Karpas-422 (cell line): ENCODE measurements around the gene SPDYE2B. TPM values are rescaled to one million over a fixed set of nuclear protein-coding genes. Genes with fewer than 3 reads are reported as not detected.
A peak's percentile ranks its signal among the peaks of the same experiment; 100 is the strongest.
"Not testable (repeated sequence)": the region's sequence is repeated elsewhere in the genome, so short reads cannot be mapped to it uniquely, and the experiment has no call there.

Experiments
- DNase-seq: peaks from one replicate; pipeline ENCODE4 v3.0.0-alpha.2; 2015
- H2AFZ ChIP-seq: fragments of 200-600 bp; sonication (generic); 2 replicates; pipeline ENCODE4 v1.6.1; 2014; ENCODE audit warnings: antibody characterized with exemption, low read length, mixed read lengths
- H3K27ac ChIP-seq: fragments of 200-600 bp; sonication (generic); 2 replicates; pipeline ENCODE4 v1.5.1; 2014; ENCODE audit warnings: mild to moderate bottlenecking, low read length, moderate library complexity
- H3K27me3 ChIP-seq: fragments of 200-600 bp; sonication (generic); 2 replicates; pipeline ENCODE4 v1.6.1; 2014; ENCODE audit warnings: low read length, mixed read lengths
- H3K36me3 ChIP-seq: fragments of 200-600 bp; sonication (generic); 2 replicates; pipeline ENCODE4 v1.6.1; 2014; ENCODE audit warnings: low read length, mixed read lengths; ENCODE audit not compliant: insufficient read depth
- H3K4me1 ChIP-seq: fragments of 200-600 bp; sonication (generic); 2 replicates; pipeline ENCODE4 v1.6.1; 2014; ENCODE audit warnings: mild to moderate bottlenecking, low read length, mixed read lengths
- H3K4me2 ChIP-seq: fragments of 200-600 bp; sonication (generic); 2 replicates; pipeline ENCODE4 v1.6.1; 2014; ENCODE audit warnings: low read length, low read depth, mild to moderate bottlenecking; ENCODE audit not compliant: poor library complexity, severe bottlenecking
- H3K4me3 ChIP-seq: fragments of 200-600 bp; sonication (generic); 2 replicates; pipeline ENCODE4 v1.5.1; 2014; ENCODE audit warnings: mild to moderate bottlenecking, antibody characterized with exemption, low read length, mixed read lengths
- H3K79me2 ChIP-seq: fragments of 200-600 bp; sonication (generic); 2 replicates; pipeline ENCODE4 v1.6.1; 2014; ENCODE audit warnings: mild to moderate bottlenecking, low read length, mixed read lengths
- H3K9ac ChIP-seq: fragments of 200-600 bp; sonication (generic); 2 replicates; pipeline ENCODE4 v1.6.0; 2014; ENCODE audit warnings: low read length
- H3K9me2 ChIP-seq: fragments of 200-600 bp; sonication (generic), shearing (Covaris generic); replicated peaks from 2 replicates; pipeline ENCODE4 v1.6.0; 2014; ENCODE audit warnings: mild to moderate bottlenecking, low read length, moderate library complexity; ENCODE audit not compliant: insufficient read depth
- H3K9me3 ChIP-seq: fragments of 300-700, 200-600 bp; sonication (generic); 2 replicates; pipeline ENCODE4 v1.6.1; 2014; ENCODE audit warnings: low read length, mixed read lengths
- H4K20me1 ChIP-seq: fragments of 200-600 bp; sonication (generic); 2 replicates; pipeline ENCODE4 v1.6.1; 2014; ENCODE audit warnings: mild to moderate bottlenecking, antibody characterized with exemption, low read length, low read depth; ENCODE audit not compliant: insufficient read depth
- total RNA-seq: library from RNA; depleted of rRNA; stranded (reverse); fragments of >200 nt; shearing (Covaris generic); gene quantifications from 2 replicates; pipeline ENCODE4 v1.2.3, GENCODE V29; 2014; ENCODE audit warnings: low replicate concordance

Gene SPDYE2B
- total RNA-seq, 1 experiment from 2014 or later = not detected

DNA sequence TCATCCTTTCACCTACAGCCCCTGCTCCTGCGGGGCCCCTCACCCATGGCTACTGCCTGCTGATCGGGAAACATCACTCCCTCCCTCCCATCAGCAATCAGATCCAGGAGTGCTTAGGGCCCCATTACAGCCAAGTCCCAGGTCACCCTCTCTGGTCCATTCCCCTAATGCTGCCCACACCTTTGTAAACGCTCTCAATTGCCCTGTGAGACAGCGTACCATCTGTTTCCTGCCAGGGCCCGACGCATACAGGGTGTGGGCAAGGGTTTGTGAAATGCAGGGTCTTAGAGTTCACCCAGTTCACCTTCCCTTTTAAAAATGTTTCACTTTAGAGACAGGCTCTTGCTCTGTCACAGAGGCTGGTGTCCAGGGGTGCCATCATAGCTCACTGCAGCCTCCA lies 15.8 kb upstream of the SPDYE2B start:
- not testable (repeated sequence) for H3K9ac ChIP-seq, H3K9me2 ChIP-seq, H4K20me1 ChIP-seq, H3K36me3 ChIP-seq, H3K79me2 ChIP-seq, H2AFZ ChIP-seq, H3K4me3 ChIP-seq, DNase-seq, H3K9me3 ChIP-seq, H3K27ac ChIP-seq, H3K27me3 ChIP-seq, H3K4me2 ChIP-seq, H3K4me1 ChIP-seq

GRCh38 chr7:102635354-102635753 lies 14.8 kb upstream of the SPDYE2B start:
- not testable (repeated sequence) for H3K4me1 ChIP-seq, DNase-seq, H3K79me2 ChIP-seq, H4K20me1 ChIP-seq, H3K27me3 ChIP-seq, H3K4me3 ChIP-seq, H3K4me2 ChIP-seq, H3K9me2 ChIP-seq, H3K9ac ChIP-seq, H2AFZ ChIP-seq, H3K27ac ChIP-seq, H3K36me3 ChIP-seq, H3K9me3 ChIP-seq

GRCh38 chr7:102636956-102637355 lies 13.2 kb upstream of the SPDYE2B start:
- not testable (repeated sequence) for H2AFZ ChIP-seq, H3K4me2 ChIP-seq, H3K4me1 ChIP-seq, H3K79me2 ChIP-seq, H3K9ac ChIP-seq, H3K36me3 ChIP-seq, H3K27ac ChIP-seq, H4K20me1 ChIP-seq, H3K9me3 ChIP-seq, DNase-seq, H3K4me3 ChIP-seq, H3K9me2 ChIP-seq, H3K27me3 ChIP-seq

DNA sequence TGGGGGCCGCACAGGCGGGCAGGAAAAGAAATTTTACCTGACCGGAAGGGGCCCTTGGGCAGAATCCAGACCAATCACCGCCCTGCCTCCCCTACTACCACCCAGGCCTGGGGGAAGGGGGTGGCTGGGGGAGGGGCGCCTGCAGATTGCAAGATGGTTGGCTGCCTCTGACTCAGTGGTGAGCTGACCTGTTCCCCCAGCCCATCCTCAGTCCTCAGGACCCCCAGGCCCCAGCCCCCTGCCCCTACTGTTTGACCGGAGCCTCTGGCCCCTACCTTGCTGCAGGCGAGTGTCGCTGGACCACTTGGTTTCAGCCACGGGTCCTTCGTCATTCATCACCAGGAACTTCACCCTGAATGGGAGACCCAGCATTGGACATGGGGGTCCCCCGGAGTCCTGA lies 11.3 kb upstream of the SPDYE2B start:
- not testable (repeated sequence) for H3K9me2 ChIP-seq, H3K27ac ChIP-seq, H3K9me3 ChIP-seq, H4K20me1 ChIP-seq, H3K27me3 ChIP-seq, H2AFZ ChIP-seq, H3K4me2 ChIP-seq, H3K79me2 ChIP-seq, H3K4me3 ChIP-seq, H3K36me3 ChIP-seq, H3K9ac ChIP-seq, H3K4me1 ChIP-seq
- peak; percentile 34 for DNase-seq

DNA sequence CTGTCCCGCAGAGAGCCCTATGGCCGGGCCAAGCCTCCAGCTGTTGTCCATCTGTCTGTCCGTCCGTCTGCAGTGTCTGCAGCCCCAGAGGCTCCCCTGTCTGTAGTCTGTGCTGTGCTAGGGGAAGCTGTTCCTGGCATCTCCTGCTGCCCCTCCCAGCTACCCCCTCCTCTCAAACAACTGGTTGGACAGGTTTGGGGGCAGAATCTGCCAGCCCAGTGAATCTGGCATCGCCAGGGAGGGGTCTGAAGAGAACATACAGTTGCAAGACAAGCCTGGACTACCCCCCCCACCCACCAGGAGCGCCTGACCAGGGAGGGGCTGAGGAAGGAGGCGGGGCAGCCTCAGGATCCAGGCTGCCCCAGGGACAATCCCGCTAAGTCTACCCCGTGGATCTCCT lies 7.4 kb upstream of the SPDYE2B start, which contains the start of gene UPK3BL1:
TSS of gene UPK3BL1 (minus strand) at position 101 of the 400 bp plus-strand sequence. CDS start at position 51, 50 bp downstream.
- not testable (repeated sequence) for H3K4me2 ChIP-seq, H3K4me1 ChIP-seq, H3K79me2 ChIP-seq, H3K9me2 ChIP-seq, H3K27me3 ChIP-seq, H3K4me3 ChIP-seq, H3K27ac ChIP-seq, H3K9ac ChIP-seq, H2AFZ ChIP-seq, H4K20me1 ChIP-seq, H3K36me3 ChIP-seq, H3K9me3 ChIP-seq, DNase-seq

GRCh38 chr7:102643404-102643803 lies 6.7 kb upstream of the SPDYE2B start:
- H3K27me3 ChIP-seq, H3K79me2 ChIP-seq, H3K4me1 ChIP-seq, H2AFZ ChIP-seq, H3K27ac ChIP-seq, DNase-seq, H3K4me2 ChIP-seq, H3K9ac ChIP-seq, H3K4me3 ChIP-seq, H3K36me3 ChIP-seq, H4K20me1 ChIP-seq, H3K9me3 ChIP-seq, H3K9me2 ChIP-seq: not testable (repeated sequence)

DNA sequence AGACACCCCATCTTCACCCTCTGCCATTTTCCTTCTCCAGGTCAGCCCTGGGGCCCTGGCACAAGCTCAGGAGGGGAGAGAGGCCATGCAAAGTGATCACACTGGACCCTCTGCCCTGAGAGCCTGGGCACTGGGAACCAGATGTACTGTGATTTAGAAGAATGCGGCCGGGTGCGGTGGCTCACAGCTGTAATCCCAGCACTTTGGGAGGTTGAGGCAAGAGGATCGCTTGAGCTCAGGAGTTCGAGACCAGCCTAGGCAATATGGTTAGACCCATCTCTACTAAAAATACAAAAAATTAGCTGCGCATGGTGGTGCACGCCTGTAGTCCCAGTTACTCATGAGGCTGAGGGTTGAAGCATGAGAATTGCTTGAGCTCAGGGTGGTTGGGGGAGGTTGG lies 2.3 kb upstream of the SPDYE2B start:
- not testable (repeated sequence) for H3K79me2 ChIP-seq, H3K9me2 ChIP-seq, DNase-seq

GRCh38 chr7:102664765-102665164 lies 14.6 kb downstream of the SPDYE2B start:
- H3K9me2 ChIP-seq, H3K36me3 ChIP-seq, H4K20me1 ChIP-seq, H3K27ac ChIP-seq, H3K27me3 ChIP-seq, DNase-seq, H3K9me3 ChIP-seq, H3K4me2 ChIP-seq, H3K4me3 ChIP-seq, H3K9ac ChIP-seq, H2AFZ ChIP-seq, H3K4me1 ChIP-seq, H3K79me2 ChIP-seq: not testable (repeated sequence)

More for the DNA sequence above, 2.3 kb upstream of the SPDYE2B start:
- H3K4me1 ChIP-seq, H4K20me1 ChIP-seq, H2AFZ ChIP-seq, H3K27me3 ChIP-seq, H3K27ac ChIP-seq, H3K9me3 ChIP-seq, H3K9ac ChIP-seq, H3K4me3 ChIP-seq, H3K36me3 ChIP-seq, H3K4me2 ChIP-seq: not testable (repeated sequence)

DNA sequence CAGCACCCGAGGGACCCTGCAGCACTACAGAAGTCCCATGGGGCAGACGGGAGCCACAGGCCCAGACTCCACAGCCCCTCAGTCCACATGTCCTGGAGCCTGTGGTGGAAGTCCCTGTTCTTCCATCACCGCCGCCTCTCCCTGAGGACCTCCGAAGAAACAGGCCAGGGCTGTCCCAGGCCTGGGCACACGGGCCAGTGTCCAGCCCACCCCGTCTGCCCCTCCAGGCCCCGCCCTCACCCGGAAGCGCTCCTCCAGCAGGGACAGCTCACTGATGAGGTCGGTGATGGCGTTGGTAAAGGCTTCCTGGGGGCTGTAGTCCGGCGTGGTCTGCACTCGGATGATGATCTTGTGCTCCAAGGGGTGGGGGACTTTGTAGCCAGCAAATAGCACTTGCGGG lies 16.7 kb downstream of the SPDYE2B start:
- not testable (repeated sequence) for H3K9me3 ChIP-seq, H3K4me2 ChIP-seq, H3K27ac ChIP-seq, DNase-seq, H2AFZ ChIP-seq, H3K9ac ChIP-seq, H3K4me3 ChIP-seq, H4K20me1 ChIP-seq, H3K4me1 ChIP-seq, H3K79me2 ChIP-seq, H3K9me2 ChIP-seq, H3K27me3 ChIP-seq, H3K36me3 ChIP-seq
